Endothelial cell of umbilical vein (primary cell): ENCODE results near the gene ALPL. TPM values are rescaled to one million over a fixed set of nuclear protein-coding genes. Genes with fewer than 3 reads are reported as not detected.
"Not testable (repeated sequence)": the region's sequence is repeated elsewhere in the genome, so short reads cannot be mapped to it uniquely, and the experiment has no call there.

Source experiments
- BruUV-seq: library from RNA; stranded (reverse); fragments of 400-500 nt; replicated peaks from 2 replicates; lab custom pipeline; 2021; lab: Mats Ljungman, UMichigan
- CTCF ChIA-PET: fragments of 300-600, 350-600 bp; sonication (Branson Sonifier 250); formaldehyde crosslinking; loops from one replicate; lab custom pipeline; 2021; ENCODE audit warnings: antibody characterized with exemption, inconsistent platforms; lab: Charles Lee
- POLR2A ChIA-PET: fragments of 300-600, 350-600 bp; sonication (Branson Sonifier 250); formaldehyde crosslinking; loops from one replicate; lab custom pipeline; 2021; ENCODE audit warnings: antibody characterized with exemption, inconsistent platforms; lab: Charles Lee
- DNase-seq: peaks from one replicate; pipeline ENCODE4 v3.0.0-alpha.2; 2011; ENCODE audit warnings: low read depth, low spot score
- FAIRE-seq: peaks from 2 replicates; lab custom pipeline; 2011; peaks lifted over from hg19 to GRCh38; lab: Jason Lieb, UNC
- H2AFZ ChIP-seq: 2 replicates; pipeline ENCODE4 v1.6.0; 2012; ENCODE audit warnings: low read depth, low read length, control low read depth, inconsistent platforms
- H3K27ac ChIP-seq: 2 replicates; pipeline ENCODE4 v1.5.1; 2011; ENCODE audit warnings: low read depth, mild to moderate bottlenecking, control low read depth, low read length, moderate library complexity; ENCODE audit not compliant: insufficient read depth
- H3K27me3 ChIP-seq, 2 experiments: 2 replicates each; pipeline versions ENCODE4 v1.6.0 to v1.6.1; 2011; ENCODE audit warnings: low read length in 2 of 2, mixed read lengths in 1 of 2; ENCODE audit not compliant: control insufficient read depth in 2 of 2, insufficient read depth in 2 of 2
- H3K36me3 ChIP-seq, 2 experiments: 2 replicates in 1 of 2; 3 replicates in 1 of 2; pipeline ENCODE4 v1.5.1; 2011; ENCODE audit warnings: low read length in 2 of 2, mild to moderate bottlenecking in 1 of 2, moderate library complexity in 1 of 2; ENCODE audit not compliant: control insufficient read depth in 2 of 2, insufficient read depth in 2 of 2; ENCODE audit errors: extremely low read depth in 1 of 2
- H3K4me1 ChIP-seq: 3 replicates; pipeline ENCODE4 v1.5.1; 2011; ENCODE audit warnings: mild to moderate bottlenecking, low read length; ENCODE audit not compliant: control insufficient read depth, insufficient read depth; ENCODE audit errors: extremely low read depth
- H3K4me2 ChIP-seq: 2 replicates; pipeline ENCODE4 v1.6.1; 2011; ENCODE audit warnings: low read length, control low read depth, mixed read lengths; ENCODE audit not compliant: insufficient read depth
- H3K4me3 ChIP-seq, 3 experiments: fragments of 200-600 bp in 1 of 3; sonication (generic), shearing (Covaris generic) in 1 of 3; replicated peaks in 1 of 3; 2 replicates each; pipeline ENCODE4 v1.5.1; 2011 to 2016; ENCODE audit warnings: control low read depth in 3 of 3, low read length in 3 of 3, mild to moderate bottlenecking in 2 of 3, inconsistent platforms in 1 of 3, low read depth in 1 of 3, moderate library complexity in 1 of 3; ENCODE audit not compliant: insufficient read depth in 1 of 3
- H3K79me2 ChIP-seq: 2 replicates; pipeline ENCODE4 v1.6.0; 2012; ENCODE audit warnings: low read length, inconsistent platforms; ENCODE audit not compliant: control insufficient read depth, insufficient read depth
- H3K9ac ChIP-seq: replicated peaks from 2 replicates; pipeline ENCODE3; 2011; ENCODE audit warnings: low read length, control low read depth; ENCODE audit not compliant: insufficient read depth; ENCODE audit errors: extremely low read depth
- H3K9me1 ChIP-seq: replicated peaks from 3 replicates; pipeline ENCODE4 v1.6.0; 2011; ENCODE audit warnings: mild to moderate bottlenecking, low read length; ENCODE audit not compliant: control insufficient read depth, insufficient read depth; ENCODE audit errors: extremely low read depth
- H3K9me3 ChIP-seq: replicated peaks from 2 replicates; pipeline ENCODE4 v1.5.1; 2012; ENCODE audit warnings: low read length, inconsistent platforms; ENCODE audit not compliant: control insufficient read depth, insufficient read depth
- H4K20me1 ChIP-seq: replicated peaks from 2 replicates; pipeline ENCODE3; 2011; ENCODE audit warnings: mild to moderate bottlenecking, low read length; ENCODE audit not compliant: control insufficient read depth, insufficient read depth; ENCODE audit errors: extremely low read depth
- CTCF ChIP-seq, 2 donors: IDR thresholded peaks; 1 replicate in 1 of 2; 2 replicates in 1 of 2; pipeline ENCODE4 v1.5.1; 2011; ENCODE audit warnings: low read length in 2 of 2, mild to moderate bottlenecking in 2 of 2, moderate library complexity in 2 of 2, control low read depth in 1 of 2, inconsistent platforms in 1 of 2, low read depth in 1 of 2; ENCODE audit not compliant: insufficient read depth in 1 of 2; ENCODE audit errors: extremely low read depth in 1 of 2
- EZH2 ChIP-seq: IDR thresholded peaks from 2 replicates; pipeline ENCODE4 v1.6.1; 2012; ENCODE audit warnings: borderline replicate concordance, low read depth, mild to moderate bottlenecking, moderate library complexity, low read length, inconsistent platforms; ENCODE audit not compliant: severe bottlenecking
- FOS ChIP-seq: IDR thresholded peaks from 2 replicates; pipeline ENCODE4 v1.6.1; 2011; ENCODE audit warnings: mild to moderate bottlenecking, low read length, moderate library complexity, borderline replicate concordance; ENCODE audit not compliant: insufficient read depth
- JUN ChIP-seq: IDR thresholded peaks from 2 replicates; pipeline ENCODE4 v1.6.1; 2011; ENCODE audit warnings: borderline replicate concordance, low read depth; ENCODE audit not compliant: insufficient read length, insufficient read depth
- MAX ChIP-seq: IDR thresholded peaks from 2 replicates; pipeline ENCODE4 v1.6.1; 2011; ENCODE audit not compliant: insufficient read depth, insufficient read length
- dilution Hi-C: fragments of 300-500 bp; cut with MboI; formaldehyde crosslinking; loops from one replicate; pipeline ENCODE4 v1.15.0; 2019; ENCODE audit warnings: low sequenced_read_pairs; ENCODE audit not compliant: extremely low pct_ligation_motif_present
- intact Hi-C: fragments of 100-400 bp; cut with micrococcal nuclease; formaldehyde crosslinking; loops from one replicate; pipeline ENCODE4 v1.10.0; 2022
- polyA plus RNA-seq, 4 experiments: library from polyadenylated mRNA; depleted of rRNA in 3 of 4; stranded (reverse) in 3 of 4; unstranded in 1 of 4; fragments of >200 nt; gene quantifications; 2 replicates each; pipeline versions ENCODE4 v1.2.1 to v1.2.3, GENCODE V29; 2011 to 2012; ENCODE audit warnings: missing spikeins in 1 of 4
- total RNA-seq: library from RNA; stranded (reverse); gene quantifications from 2 replicates; pipeline ENCODE4 v1.2.3, GENCODE V29; 2021

The ALPL gene
- total and polyA plus RNA-seq, 2 donors (not counting 3 experiments of a cell fraction or from before 2014, with no cell fraction given), result 0.38 to 0.92 TPM

GRCh38 chr1:21472861-21473260 is 36.4 kb upstream of the ALPL start:
- no peak overlapping the region for H2AFZ ChIP-seq
- H3K27me3 ChIP-seq, result peaks cover 0 to 2% of the 10 kb centered on the region in 2 experiments
- no peaks in the 10 kb centered on the region for H3K4me1 ChIP-seq
- no peak overlapping the region for H3K4me3 ChIP-seq
- H3K4me2 ChIP-seq, result no peak overlapping the region
- no peaks in the 10 kb centered on the region for H3K36me3 ChIP-seq
- DNase-seq, result no peak
- TF ChIP-seq JUN, result no peak
- no peak for TF ChIP-seq CTCF (IDR thresholded peaks at IDR 0.05; ENCODE audit: extremely low read depth in 1 of 2, insufficient read depth in 1 of 2, low read depth in 1 of 2, low read length in 2 of 2)
- no peaks in the 10 kb centered on the region for H4K20me1 ChIP-seq
- no peaks in the 10 kb centered on the region for H3K9me3 ChIP-seq
- no peak for FAIRE-seq
- H3K79me2 ChIP-seq, result no peaks in the 10 kb centered on the region
- dilution Hi-C loops, result no loop called here
- CTCF ChIA-PET, result interaction anchor here (1.6 kb wide), 1 partner anchor 18 kb away, joined by 5 read pairs; no protein-coding TSS in a partner anchor
- H3K9me1 ChIP-seq, result no peaks in the 10 kb centered on the region
- no peak overlapping the region for H3K27ac ChIP-seq
- intact Hi-C loops, result no loop called here
- BruUV-seq, result no TSS peak
- POLR2A ChIA-PET, result no interaction called here
- H3K9ac ChIP-seq, result no peak overlapping the region

DNA sequence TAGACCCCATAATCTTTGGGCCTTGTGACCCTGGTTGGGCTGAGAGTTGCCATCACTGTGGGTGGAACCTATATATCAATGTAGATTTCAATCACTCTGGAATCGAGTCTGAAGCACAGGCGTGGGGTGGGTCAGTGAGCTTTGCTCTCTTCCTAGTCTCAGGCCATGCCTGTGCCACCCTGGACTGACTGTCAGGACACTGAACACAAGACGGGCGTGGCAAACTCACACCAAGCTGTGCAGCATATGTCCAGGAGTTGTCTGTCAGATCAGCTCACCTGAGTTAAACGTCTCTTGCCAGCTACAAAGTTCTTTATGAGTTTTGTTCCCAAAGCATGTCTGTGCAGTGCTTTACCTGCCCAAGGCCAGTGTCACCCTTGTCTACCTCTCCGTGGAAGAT is 30.9 kb upstream of the ALPL start:
- H3K9me1 ChIP-seq, result no peaks in the 10 kb centered on the region
- dilution Hi-C loops, result no loop called here
- no peak overlapping the region for H2AFZ ChIP-seq
- no peaks in the 10 kb centered on the region for H3K9me3 ChIP-seq
- TF ChIP-seq EZH2 (no peak), FOS (no peak), MAX (no peak), JUN (no peak)
- H3K79me2 ChIP-seq, result no peaks in the 10 kb centered on the region
- DNase-seq (no peak), FAIRE-seq (no peak)
- no peak overlapping the region for H3K9ac ChIP-seq
- H4K20me1 ChIP-seq, result no peaks in the 10 kb centered on the region
- POLR2A ChIA-PET, result no interaction called here
- CTCF ChIA-PET, result interaction anchor here (0.9 kb wide), 1 partner anchor 31 kb away, joined by 3 read pairs; no protein-coding TSS in a partner anchor
- no peaks in the 10 kb centered on the region for H3K4me1 ChIP-seq
- no peaks in the 10 kb centered on the region for H3K36me3 ChIP-seq
- H3K4me3 ChIP-seq, result no peak overlapping the region
- intact Hi-C loops, result loop anchor here (2.0 kb wide), 1 partner anchor 52 kb away; no protein-coding TSS in a partner anchor
- BruUV-seq, result no TSS peak
- H3K27ac ChIP-seq, result no peak overlapping the region
- H3K4me2 ChIP-seq, result no peak overlapping the region
- H3K27me3 ChIP-seq, result peaks cover 0 to under 1% of the 10 kb centered on the region in 2 experiments

GRCh38 chr1:21483881-21484280 is 25.3 kb upstream of the ALPL start:
- H3K4me1 ChIP-seq, CTCF ChIA-PET, H3K9me1 ChIP-seq, intact Hi-C loops, H3K27ac ChIP-seq, FAIRE-seq, POLR2A ChIA-PET, H3K9ac ChIP-seq, H4K20me1 ChIP-seq, H3K4me2 ChIP-seq, H3K36me3 ChIP-seq, H3K79me2 ChIP-seq, BruUV-seq, dilution Hi-C loops, H3K9me3 ChIP-seq, H3K4me3 ChIP-seq, H3K27me3 ChIP-seq, H2AFZ ChIP-seq, DNase-seq: not testable (repeated sequence)
